ENCODE results near the gene PBX1.

The PBX1 gene

DNA sequence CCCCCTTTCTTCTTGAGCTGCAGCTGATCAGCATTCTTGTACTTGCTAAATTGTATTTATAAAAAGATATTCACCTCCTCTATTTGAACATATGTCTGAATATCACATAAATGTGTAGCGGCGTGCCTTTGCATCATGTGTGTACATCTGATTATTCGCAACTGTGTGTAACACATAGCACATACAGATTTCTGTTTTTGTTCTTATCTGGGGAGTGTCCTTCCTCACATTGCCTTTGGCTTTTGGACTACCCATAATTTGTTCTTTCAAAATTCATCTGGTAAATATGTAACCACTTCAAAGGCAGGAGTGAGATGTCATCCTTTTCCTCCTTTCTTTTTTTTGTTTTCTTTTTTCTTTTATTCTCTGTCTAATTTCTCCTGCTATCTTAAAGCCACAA, 113.6 kb downstream of the PBX1 start:
- no peak for DNase-seq

DNA sequence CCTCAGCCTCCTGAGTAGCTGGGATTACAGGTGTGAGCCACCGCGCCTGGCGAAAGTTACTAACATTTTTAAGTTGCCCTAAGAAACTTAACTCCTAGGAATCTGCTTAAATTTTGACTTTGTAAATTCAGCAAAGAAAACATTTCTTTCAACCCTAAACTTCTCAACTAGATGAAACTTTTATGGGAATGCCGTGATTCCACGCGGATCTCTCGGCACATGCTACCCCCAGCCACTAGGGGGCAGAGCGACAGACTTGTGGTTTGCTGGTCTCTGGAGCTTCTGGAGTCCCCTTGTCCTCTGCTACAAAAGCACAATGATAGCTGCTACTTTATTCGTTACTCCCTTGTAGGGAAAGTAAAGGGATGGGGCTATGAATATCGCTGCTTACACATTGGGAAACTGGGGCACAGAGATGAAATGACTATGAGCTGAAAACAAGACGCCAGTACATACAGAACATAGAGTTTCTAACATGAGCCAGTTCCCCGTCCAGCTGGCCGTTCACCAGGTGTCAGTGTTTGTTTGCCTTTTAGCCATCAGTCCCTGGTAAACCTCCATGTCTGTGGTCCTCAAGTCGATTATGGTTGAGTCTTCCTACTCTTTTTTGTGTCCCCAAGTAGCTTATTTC, 114.7 kb downstream of the PBX1 start:
- DNase-seq: no peak

DNA sequence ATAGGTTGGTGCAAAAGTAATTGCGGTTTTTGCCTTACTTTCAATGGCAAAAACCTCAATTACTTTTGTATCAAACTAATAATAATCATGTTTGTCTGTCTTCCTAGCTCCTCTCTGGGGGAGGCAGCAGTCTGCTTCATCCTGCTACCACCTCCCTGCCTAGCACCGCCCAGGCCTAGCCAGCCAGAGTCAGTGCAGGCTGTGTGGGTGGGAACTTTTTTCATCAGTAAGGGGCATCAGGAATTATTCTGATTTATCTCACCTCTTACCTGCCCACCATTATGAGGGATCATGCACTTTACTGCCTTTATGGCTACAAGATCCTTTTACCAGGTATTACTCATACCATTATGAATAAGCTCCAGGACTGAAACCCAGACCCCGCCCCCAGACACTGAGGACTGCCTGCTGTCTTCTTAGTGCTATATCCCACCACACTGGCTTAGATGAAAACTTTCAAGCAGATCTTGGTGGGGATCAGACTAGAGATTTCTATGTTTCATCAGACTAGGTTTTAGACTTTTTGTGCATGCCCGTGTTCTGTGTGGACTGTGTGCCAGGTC, 116.4 kb downstream of the PBX1 start:
- DNase-seq: no peak

DNA sequence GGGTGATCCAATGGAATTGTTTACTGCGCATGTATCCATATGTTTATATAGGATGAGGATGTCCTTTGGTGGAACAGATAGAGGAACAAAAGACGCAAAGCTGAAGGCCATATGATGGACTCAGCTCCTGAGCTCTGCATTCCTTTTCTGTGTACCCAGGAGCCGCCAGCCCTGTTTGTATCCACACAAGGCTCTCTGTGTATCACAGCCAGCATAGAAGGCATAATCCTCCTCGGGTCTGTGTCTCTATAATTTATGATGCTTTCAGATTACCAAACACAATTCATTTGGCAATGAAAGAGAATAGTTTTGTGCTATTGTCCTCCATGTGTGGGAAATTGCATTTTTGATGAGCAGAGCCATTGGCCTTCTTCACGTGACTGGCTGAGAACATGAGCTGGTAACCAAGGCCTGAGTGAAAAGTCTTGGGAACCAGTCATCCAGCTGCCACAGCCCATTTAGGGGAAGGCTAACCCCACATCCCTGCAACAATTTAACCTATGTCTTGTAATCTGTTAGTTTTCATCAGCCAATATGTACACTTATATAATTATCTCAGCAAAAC, 119.2 kb downstream of the PBX1 start:
- DNase-seq: no peak

DNA sequence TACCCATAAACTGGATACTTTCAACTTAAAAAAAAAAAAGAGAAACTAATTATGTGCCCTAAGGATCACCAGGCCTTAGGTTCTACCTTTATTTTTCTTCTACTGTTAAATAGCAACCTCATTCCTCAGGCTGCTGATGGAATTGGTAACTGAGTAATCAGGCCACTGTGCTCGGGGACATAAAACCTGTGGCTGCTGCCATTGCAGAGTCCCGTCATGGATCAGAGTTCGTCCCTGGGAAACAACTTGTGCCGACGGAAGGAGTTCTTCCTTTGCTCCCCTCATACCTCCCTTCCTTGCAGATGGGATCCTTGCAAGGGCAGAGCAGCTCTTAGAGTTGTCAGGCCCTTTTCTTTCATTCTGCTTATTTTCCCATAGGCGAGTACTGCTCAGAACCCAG, 123.6 kb downstream of the PBX1 start:
- DNase-seq: no peak

DNA sequence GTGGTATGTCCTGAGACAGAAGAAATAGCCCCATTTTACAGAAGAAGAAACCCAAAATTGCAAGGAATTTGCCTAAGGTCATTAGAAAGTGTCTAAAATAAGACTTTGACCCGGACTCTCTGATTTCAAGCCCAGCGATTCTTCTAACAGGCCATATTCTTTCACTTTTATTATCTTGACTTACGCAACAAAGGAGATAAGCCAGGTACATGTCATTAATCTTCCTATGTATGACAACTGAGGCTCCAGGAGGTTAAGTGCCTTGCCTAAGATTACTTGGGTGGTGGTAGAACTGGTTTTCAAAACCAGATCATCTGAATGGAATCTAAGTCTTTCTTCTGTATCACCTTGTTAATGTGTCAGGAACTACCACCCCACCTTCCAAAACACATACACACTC, 124.3 kb downstream of the PBX1 start:
- DNase-seq: no peak

DNA sequence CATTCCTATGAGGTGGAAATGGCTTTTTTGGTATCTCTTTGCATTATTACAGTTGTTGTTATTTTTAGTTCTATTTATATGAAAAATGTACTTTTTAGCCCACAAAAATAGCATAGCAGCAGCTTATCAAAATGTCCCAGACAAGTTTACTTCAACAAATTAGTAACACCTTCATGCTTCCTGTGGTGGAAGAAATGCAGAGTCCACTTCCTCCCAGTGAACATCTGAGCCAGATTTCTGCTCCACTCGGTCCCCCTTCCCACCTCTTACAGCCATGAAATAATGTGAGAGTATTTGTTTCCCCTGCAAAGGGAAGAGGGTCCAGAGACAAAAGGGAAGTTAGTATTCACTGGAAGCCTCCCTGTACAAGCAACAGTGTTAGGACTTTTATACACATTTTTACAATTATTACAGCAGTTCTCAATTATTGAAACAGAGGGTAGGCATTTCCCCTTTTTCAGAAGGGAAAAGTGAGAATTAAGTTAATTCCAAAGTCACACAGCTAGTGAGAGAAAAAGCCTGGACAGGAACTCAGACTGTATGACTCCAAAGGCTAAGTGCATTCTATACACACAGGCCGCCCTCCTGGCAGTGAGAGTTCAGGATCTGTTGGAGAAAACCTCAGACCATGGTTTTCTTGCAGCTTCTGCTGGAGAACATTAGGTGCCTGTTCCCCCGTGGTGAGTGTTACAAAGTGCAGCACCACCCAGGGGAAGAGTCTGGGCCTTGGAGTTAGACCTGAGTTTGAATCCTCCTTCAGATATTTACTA, 126.5 kb downstream of the PBX1 start:
- DNase-seq: no peak

DNA sequence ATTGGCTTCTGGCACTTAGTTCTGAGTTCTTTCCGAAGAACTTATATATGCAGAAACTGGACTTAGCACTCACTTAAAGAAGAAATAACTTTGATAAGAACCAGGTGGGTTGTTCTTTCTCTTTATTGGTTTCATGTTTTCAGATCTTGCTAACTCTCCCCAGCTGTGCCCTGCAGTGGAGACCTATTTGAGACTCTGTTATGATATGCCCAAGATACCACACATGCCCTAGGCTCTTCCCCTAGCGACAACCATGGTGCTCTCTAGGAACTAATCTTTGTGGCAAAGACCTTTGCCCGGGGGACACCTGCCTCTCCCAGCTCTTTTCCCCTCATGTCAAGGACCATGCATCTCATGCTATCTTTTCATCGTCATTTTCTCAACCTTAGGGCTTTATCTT, 128.8 kb downstream of the PBX1 start:
- DNase-seq: no peak

DNA sequence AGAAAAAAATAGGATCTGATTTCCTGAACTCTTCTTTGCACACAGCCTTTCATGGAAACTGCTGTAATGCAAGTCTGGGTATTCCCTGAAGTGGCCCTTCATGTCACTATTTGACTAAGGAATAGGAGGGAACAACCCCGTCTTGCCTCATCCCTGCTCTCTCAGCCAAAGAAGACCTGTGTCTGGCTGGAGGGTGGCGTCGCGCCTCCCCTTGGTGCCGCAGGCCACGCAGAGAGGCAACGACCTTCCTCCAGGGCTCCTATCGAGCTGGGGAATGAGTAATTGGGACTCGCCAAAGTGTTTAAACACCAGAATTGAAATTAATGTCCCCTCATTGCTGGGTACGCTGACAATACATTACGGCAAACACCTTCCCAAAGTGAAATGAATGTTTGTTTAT, 129.8 kb downstream of the PBX1 start:
- DNase-seq: no peak

DNA sequence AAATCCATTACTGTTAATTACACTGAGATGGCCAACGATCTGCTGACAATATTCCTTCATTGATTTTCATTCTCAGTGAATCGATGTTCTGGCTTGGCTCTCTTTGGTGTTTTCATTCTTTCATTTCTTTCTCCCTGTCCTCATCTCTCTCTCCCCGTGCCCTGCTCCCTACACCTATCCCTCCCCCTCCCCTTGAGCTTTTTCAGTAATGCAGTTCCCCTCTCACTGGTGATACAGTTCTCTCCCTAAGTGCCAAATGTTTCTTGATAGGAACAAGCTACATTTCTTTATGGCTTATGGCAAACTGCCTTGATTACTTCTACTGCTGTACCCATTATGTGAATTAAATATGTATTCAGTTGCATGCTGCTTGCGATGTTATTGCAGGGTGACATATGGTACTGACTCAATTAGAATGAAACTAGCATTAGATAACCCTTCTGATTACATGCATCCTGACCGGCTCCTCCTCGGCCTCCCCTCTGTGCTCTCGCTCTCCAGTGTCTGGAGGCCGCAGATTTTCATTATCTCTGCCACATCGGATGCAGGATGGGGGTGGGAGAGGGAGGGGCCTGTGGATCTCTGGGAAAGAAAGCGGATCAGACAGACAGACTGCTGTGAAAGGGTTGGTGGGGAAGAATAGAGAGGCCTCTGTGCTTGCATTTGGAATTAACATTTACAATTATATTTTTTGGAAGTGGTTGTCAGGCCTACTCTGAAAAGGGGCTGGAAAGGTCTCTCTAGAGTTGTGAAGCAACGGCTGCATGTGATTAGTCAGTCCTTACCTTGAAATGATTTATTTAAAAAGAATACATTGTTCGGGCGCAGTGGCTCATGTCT, 130.9 kb downstream of the PBX1 start:
- DNase-seq: no peak

DNA sequence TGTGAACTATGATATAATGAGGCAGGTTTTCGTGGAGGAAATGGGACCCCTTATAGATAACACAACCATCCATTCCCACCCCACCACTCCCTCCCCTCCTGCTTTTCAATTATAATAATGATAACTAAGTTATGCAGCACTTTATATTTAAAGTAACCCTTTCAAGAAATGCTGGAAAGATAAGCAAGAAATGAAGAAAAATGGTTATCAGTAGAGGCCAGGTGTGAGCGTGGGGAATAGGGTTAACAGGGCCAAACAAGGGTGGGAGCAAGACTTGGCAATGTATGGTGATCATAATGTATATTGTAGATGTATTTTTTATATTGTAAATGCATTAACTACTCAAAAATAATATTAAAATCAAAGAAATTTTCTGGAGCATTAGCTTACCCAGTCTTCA, 133.4 kb downstream of the PBX1 start:
- DNase-seq: no peak

DNA sequence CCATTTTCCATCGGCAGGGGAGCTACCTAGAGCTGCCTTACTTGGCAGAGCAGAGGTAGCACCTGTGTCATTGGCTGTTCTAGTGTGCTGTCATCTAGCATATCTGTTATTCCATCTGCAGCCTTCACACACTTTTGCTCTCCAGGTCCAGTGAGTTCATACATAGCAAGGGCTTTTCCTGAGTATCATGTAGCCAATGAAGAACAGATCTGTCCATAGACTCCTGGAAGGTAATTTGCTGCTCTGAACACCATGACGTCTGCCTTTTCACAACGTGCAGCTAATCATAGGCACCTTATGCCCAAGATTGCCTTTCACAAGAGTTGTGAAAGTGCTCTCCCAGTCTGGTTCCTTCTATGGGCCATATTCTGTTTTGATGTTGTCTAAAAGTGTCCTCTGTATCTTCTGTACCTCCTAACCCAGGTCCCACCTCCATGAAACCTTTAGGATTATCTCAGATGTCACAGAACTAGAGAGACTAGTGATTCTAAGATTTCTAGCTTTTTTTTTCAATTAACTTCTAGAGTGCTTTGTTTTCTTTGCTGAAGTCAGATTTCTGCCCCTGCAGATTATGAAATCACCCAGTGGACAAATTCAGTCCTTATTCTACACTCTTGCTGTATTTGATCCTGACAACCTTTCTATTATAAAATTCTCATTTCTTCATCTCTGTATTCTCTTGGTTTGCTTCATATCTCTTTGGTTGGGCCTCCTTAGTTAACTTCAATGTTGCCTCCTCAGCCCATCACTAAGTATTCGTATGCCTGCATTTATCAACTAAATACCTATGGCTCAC, 134.8 kb downstream of the PBX1 start:
- DNase-seq: no peak

DNA sequence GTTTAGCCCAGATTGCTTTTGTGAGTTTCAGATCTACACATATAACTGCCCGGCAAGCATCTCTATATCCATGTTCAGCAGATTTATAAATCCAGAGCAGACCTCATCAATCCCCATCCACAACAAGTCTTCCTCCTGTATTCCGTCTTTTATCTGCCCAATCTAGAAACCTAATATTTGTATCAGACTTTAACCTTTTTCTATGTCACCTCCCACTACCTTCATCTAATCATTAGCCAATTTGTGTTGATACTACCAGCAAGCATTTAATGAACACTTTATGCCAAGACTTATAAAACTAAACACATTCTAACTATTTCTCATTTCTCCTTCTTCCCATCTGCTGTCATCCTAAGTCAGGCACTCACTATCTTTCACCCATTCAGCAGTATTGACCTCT, 135.5 kb downstream of the PBX1 start:
- DNase-seq: no peak

DNA sequence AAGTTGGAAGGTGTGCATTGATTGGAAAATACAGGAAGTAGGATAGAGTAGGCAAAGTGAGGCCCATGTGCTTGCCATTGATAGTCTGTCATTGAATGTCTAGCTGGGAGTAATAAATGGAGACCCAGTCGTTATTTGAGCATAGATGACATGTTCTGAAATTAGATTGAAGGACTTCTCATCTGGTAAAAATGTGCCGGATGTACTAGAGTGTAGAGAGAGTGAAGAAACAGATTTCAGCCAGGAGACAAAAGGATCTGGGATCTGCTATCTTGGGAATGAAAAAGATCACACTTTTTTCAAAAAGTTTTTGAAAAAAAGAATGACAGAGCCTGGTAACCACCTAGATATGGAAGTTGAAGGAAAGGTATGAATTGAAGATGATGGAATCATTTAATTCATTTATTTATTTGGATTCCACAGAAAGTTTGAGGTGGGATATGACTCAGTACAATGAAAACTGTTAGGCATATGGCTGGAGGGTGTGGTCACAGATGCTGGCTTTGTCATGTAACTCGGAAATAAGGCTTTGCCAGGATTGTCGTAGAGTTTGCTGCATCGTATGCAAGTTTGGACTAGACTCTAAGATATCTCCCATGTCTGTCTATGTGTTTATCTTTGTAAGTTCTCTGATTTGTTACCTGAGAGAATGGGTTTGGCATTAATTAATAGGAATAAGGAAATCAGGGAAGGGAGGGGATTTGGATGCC, 137.1 kb downstream of the PBX1 start:
- DNase-seq: no peak

DNA sequence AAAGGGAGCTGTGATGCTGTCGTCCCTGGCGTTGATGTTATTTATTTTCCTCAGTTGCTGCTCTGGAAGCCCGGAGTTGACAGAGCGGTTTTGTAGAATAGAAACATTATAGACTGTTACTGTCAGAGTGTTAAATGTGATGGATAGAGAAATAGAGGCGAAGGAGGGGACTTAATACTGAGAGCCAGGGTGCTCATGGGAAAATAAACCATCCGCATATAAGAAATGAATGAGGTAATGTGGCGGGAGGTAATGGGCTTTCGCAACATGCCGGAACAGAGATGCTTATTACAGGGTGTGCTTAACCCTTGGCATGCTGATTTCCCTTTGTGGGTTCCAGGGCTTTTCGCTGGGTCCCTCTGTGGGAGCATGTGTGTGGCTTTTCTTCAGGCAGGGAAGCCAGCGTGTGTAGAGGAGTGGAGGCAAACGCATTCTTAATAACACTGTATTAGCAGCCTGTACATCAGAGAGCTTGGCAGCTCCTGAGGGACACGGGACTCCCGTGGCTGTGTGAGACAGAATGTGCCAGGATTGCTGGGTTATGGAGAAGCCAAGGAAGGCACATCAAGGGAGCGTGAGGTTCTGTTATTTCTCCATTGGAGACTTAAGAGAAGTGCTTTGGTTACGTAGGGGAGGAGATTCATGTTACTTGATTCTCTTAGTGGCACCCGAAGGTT, 141.0 kb downstream of the PBX1 start:
- DNase-seq: no peak

DNA sequence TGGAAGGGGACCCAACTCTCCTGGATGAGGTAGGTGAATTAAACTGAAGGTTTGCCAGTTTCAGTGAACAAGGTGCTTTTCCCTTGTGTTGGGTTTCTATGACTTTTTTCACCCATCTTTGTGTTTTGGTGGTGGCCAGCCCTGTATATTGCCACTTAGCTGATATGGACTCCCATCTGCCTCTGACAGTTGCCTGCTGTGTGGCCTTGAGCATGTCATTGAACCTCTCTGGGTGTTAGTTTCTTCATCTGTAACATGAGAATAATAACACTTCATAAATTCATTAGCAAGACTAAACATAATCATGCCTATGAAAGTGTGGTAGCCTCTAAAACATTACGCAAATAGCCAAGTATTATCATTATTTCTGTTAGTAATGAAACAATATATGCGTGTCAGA, 141.7 kb downstream of the PBX1 start:
- DNase-seq: no peak

DNA sequence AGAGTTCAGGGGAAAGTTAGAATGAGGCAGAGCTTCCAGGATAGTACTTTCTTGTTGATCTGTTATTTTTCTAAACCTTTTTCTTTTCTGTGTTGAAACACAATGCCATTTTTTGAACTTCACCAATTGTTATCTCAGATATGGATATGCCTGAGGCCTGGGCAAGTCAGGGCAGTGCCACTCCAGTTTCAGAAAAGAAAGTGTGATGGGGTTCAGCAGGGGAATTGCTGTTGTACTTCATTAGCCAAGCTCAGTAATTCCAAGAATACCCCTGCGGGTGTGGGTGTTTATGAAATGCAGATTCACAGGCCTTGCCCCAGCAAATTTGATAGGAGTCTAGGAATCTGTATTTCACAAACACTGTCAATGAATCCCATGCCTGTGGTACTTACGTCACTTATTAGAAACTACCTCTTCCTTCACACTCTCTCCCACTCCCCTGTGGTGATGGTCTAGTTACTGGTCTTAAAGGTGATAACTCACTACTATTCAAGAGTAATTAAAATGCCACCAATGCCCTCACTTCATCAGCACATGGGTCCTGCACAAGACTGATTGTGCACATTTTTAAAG, 142.3 kb downstream of the PBX1 start:
- no peak for DNase-seq

DNA sequence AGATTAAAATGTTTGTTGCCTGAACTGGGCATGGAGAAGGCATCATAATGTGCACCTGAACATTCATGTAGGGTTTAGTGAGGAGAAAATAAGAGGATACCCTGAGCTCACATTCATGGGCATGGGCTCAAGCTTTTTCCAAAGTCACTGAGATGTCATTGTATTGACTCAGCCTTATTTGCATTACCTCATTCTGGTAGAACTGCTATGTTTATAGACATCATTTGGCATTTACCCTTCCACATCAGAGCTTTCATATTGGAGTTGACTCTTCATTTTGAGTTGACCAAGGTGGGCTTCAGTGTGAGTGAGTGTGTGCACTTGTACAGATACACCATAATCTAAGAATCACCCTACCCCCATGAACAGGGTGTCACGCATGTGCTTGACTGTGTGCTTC, 143.2 kb downstream of the PBX1 start:
- DNase-seq: peak; percentile 43

DNA sequence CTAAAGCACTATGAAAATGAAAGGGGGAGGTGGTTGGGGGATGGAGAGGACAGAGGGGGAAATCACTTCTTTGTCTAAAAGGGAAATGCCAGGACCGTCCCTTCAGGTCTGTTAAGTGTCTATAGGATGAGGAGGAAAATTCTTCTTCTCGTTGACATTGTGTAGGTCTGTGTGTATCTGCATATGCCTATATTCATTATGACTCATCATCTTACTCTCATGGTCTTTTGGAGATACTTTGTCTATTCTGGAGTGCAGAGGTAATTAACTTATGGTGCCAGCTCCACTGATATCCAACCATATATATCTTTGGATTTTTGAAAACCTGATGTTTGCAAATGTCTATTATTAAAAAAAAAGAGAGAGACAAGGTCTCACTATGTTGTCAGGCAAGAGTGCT, 143.7 kb downstream of the PBX1 start:
- no peak for DNase-seq

DNA sequence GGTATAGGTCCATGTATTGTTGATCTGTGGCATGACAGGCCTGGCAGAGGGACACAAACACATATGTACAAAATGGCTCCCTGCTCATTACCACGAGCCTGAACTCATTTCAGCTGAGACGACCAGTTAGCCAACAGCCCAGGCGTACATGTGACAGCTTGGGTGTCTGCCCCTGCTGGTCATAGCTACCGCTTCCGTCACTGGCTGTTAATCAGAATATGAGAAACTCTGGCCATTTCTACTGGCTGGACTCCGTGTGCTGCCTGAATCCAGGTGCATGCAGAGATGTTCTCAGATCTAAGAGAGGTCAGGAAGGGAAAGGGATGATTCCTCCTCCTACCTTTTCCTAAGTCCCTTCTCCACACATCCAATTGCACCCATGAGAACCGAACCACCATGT, 144.5 kb downstream of the PBX1 start:
- no peak for DNase-seq

DNA sequence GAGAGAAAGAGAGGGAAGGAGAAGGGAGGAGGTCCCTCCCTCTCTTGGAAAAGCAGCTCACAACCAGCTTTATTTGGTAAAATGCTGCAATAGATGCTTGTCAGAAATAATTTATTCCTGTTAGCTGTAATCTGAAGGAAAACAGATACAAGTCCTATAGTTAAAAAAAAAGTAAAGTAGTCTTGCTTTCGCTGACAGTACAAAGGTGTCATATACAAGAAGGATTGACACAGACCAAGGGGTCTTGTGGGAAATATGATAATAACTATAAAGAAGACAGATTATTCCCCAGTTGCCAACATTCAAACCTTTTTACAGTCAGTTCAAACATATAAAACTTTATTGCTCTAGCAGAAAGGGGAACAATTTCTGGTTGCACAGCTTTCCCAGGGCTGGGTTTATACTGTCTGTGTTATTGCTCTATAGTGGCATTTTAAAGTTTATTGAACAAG, 145.0 kb downstream of the PBX1 start:
- no peak for DNase-seq
